IMR-90 (cell line): ENCODE data around the gene UCHL1. TPM values are rescaled to one million over a fixed set of nuclear protein-coding genes. Genes with fewer than 3 reads are reported as not detected.

ENCODE experiments used
- ATAC-seq: fragments of 200-7000 bp; cut with Tn5 transposase; 2 replicates; pipeline ENCODE4 v1.9.1; 2020; ENCODE audit warnings: low read depth, mild to moderate bottlenecking, moderate library complexity
- BruUV-seq: library from RNA; stranded (reverse); fragments of 400-500 nt; replicated peaks from 2 replicates; lab custom pipeline; 2021; lab: Mats Ljungman, UMichigan
- CTCF ChIA-PET: fragments of 300-600 bp; formaldehyde crosslinking; extraction: SDS; loops from one replicate; lab custom pipeline; 2021; ENCODE audit warnings: antibody characterized with exemption; lab: Yijun Ruan, JAX
- POLR2A ChIA-PET: fragments of 300-600 bp; sonication (Branson Sonifier 250); formaldehyde crosslinking; loops from one replicate; lab custom pipeline; 2022; ENCODE audit warnings: antibody characterized with exemption; ENCODE audit not compliant: unreplicated experiment; lab: Charles Lee
- DNase-seq: peaks from one replicate; pipeline ENCODE4 v3.0.0; 2013
- H2AFZ ChIP-seq: replicated peaks from 2 replicates; pipeline ENCODE3; 2013; ENCODE audit warnings: low read length, mild to moderate bottlenecking; ENCODE audit not compliant: poor library complexity
- H2AK5ac ChIP-seq: 2 replicates; pipeline ENCODE4 v1.6.1; 2013; ENCODE audit warnings: low read depth, low read length, inconsistent platforms
- H2AK9ac ChIP-seq: replicated peaks from 2 replicates; pipeline ENCODE3; 2013; ENCODE audit warnings: mild to moderate bottlenecking, low read depth, low read length, moderate library complexity; ENCODE audit not compliant: poor library complexity
- H2BK120ac ChIP-seq: 2 replicates; pipeline ENCODE4 v1.6.1; 2013; ENCODE audit warnings: low read depth, low read length, inconsistent platforms
- H2BK15ac ChIP-seq: 3 replicates; pipeline ENCODE4 v1.6.1; 2013; ENCODE audit warnings: low read depth, low read length, inconsistent platforms
- H2BK20ac ChIP-seq: 2 replicates; pipeline ENCODE4 v1.6.1; 2013; ENCODE audit warnings: low read depth, mild to moderate bottlenecking, inconsistent platforms, low read length, moderate library complexity
- H2BK5ac ChIP-seq: 2 replicates; pipeline ENCODE4 v1.6.1; 2013; ENCODE audit warnings: mild to moderate bottlenecking, low read depth, low read length, inconsistent platforms; ENCODE audit not compliant: poor library complexity, severe bottlenecking
- H3K14ac ChIP-seq: replicated peaks from 2 replicates; pipeline ENCODE4 v1.6.1; 2013; ENCODE audit warnings: low read depth, low read length, inconsistent platforms
- H3K18ac ChIP-seq: 2 replicates; pipeline ENCODE4 v1.6.1; 2013; ENCODE audit warnings: low read depth, low read length, control low read depth
- H3K23ac ChIP-seq: 2 replicates; pipeline ENCODE4 v1.6.1; 2013; ENCODE audit warnings: low read depth, low read length, inconsistent platforms
- H3K27ac ChIP-seq: 2 replicates; pipeline ENCODE4 v1.5.1; 2013; ENCODE audit warnings: mild to moderate bottlenecking, control low read depth, low read length; ENCODE audit not compliant: insufficient read depth
- H3K27me3 ChIP-seq: 2 replicates; pipeline ENCODE4 v1.6.1; 2013; ENCODE audit warnings: low read length; ENCODE audit not compliant: control insufficient read depth, insufficient read depth
- H3K36me3 ChIP-seq: 2 replicates; pipeline ENCODE4 v1.6.1; 2013; ENCODE audit warnings: low read length, mixed read lengths; ENCODE audit not compliant: control insufficient read depth, insufficient read depth
- H3K4ac ChIP-seq: 2 replicates; pipeline ENCODE4 v1.6.1; 2013; ENCODE audit warnings: low read depth, low read length, inconsistent platforms
- H3K4me1 ChIP-seq: 2 replicates; pipeline ENCODE4 v1.6.1; 2013; ENCODE audit warnings: low read length, mixed read lengths; ENCODE audit not compliant: control insufficient read depth, insufficient read depth
- H3K4me2 ChIP-seq: 2 replicates; pipeline ENCODE4 v1.6.1; 2013; ENCODE audit warnings: low read depth, mild to moderate bottlenecking, control low read depth, low read length, moderate library complexity
- H3K4me3 ChIP-seq: 2 replicates; pipeline ENCODE4 v1.5.1; 2013; ENCODE audit warnings: low read depth, mild to moderate bottlenecking, control low read depth, low read length, moderate library complexity; ENCODE audit not compliant: insufficient read depth
- H3K56ac ChIP-seq: 2 replicates; pipeline ENCODE4 v1.6.1; 2013; ENCODE audit warnings: low read length, inconsistent platforms; ENCODE audit not compliant: insufficient read depth; ENCODE audit errors: extremely low read depth
- H3K79me1 ChIP-seq, 2 experiments: 2 replicates each; pipeline ENCODE4 v1.6.1; 2013; ENCODE audit warnings: low read length in 2 of 2, inconsistent platforms in 1 of 2, low read depth in 1 of 2
- H3K9ac ChIP-seq: 2 replicates; pipeline ENCODE4 v1.6.1; 2013; ENCODE audit warnings: low read depth, low read length, control low read depth
- H3K9me1 ChIP-seq: 2 replicates; pipeline ENCODE4 v1.6.1; 2013; ENCODE audit warnings: low read length, inconsistent platforms; ENCODE audit not compliant: insufficient read depth
- H3K9me3 ChIP-seq: 2 replicates; pipeline ENCODE4 v1.6.1; 2013; ENCODE audit warnings: low read length; ENCODE audit not compliant: control insufficient read depth, insufficient read depth
- H4K20me1 ChIP-seq: 2 replicates; pipeline ENCODE4 v1.6.1; 2013; ENCODE audit warnings: low read length, inconsistent platforms; ENCODE audit not compliant: insufficient read depth
- H4K5ac ChIP-seq: 2 replicates; pipeline ENCODE4 v1.6.1; 2013; ENCODE audit warnings: mild to moderate bottlenecking, low read depth, low read length, control low read depth
- H4K8ac ChIP-seq, 2 experiments: 2 replicates each; pipeline ENCODE4 v1.6.1; 2013; ENCODE audit warnings: low read depth in 2 of 2, low read length in 2 of 2, control low read depth in 1 of 2, inconsistent platforms in 1 of 2
- H4K91ac ChIP-seq: 2 replicates; pipeline ENCODE4 v1.6.1; 2013; ENCODE audit warnings: low read depth, low read length, inconsistent platforms; ENCODE audit not compliant: insufficient read depth
- CEBPB ChIP-seq: IDR thresholded peaks from 2 replicates; pipeline ENCODE4 v1.6.1; 2012; ENCODE audit warnings: low read depth, low read length, improper control_type of control experiment
- RAD21 ChIP-seq: IDR thresholded peaks from 2 replicates; pipeline ENCODE4 v1.6.1; 2012; ENCODE audit warnings: low read length, improper control_type of control experiment
- USF2 ChIP-seq: fragments of 150-350 bp; IDR thresholded peaks from 2 replicates; pipeline ENCODE4 v1.6.1; 2017; ENCODE audit warnings: mild to moderate bottlenecking, antibody characterized with exemption, low read length, low read depth
- WGBS, 2 experiments: methylation state at CpG; one replicate each; pipeline versions ENCODE4 v1.1.5 to v1.1.7; 2013; ENCODE audit warnings: missing lambda C conversion rate in 2 of 2; ENCODE audit not compliant: insufficient read length in 1 of 2; ENCODE audit errors: extremely low coverage in 2 of 2; 5-methylcytosine and 5-hydroxymethylcytosine counted together
- dilution Hi-C: fragments of 300-500 bp; cut with HindIII; formaldehyde crosslinking; loops from one replicate; pipeline ENCODE4 v1.14.3; 2018; ENCODE audit warnings: low sequenced_read_pairs; ENCODE audit not compliant: unreplicated experiment
- in situ Hi-C: fragments of 300-500 bp; cut with MboI; formaldehyde crosslinking; loops from 3 replicates; pipeline ENCODE4 v1.14.3; 2019; ENCODE audit warnings: low sequenced_read_pairs, inconsistent platforms, mixed read lengths
- intact Hi-C: fragments of 100-400 bp; cut with micrococcal nuclease; formaldehyde crosslinking; loops from 2 replicates; pipeline ENCODE4 v1.10.0; 2022
- polyA plus RNA-seq, 3 experiments: library from polyadenylated mRNA; depleted of rRNA; stranded (reverse); fragments of >200 nt; gene quantifications; 2 replicates each; pipeline ENCODE4 v1.2.3, GENCODE V29; 2012; ENCODE audit warnings: low replicate concordance in 1 of 3
- total RNA-seq: library from RNA; depleted of rRNA; stranded (reverse); fragments of >200 nt; gene quantifications from 2 replicates; pipeline ENCODE4 v1.2.3, GENCODE V29; 2012

The UCHL1 gene
- total and polyA plus RNA-seq, 2 of the 4 experiments (the other 2 are of a cell fraction): 972 to 2,118 TPM

- TF ChIP-seq USF2 (no peak), CEBPB (no peak), RAD21 (no peak)
Observed at GRCh38 chr4:41262198-41262597, 5.5 kb downstream of the UCHL1 start (continued).

- H3K4me3 ChIP-seq: no peak overlapping the region
- no peak overlapping the region for H2BK20ac ChIP-seq
- H3K4me2 ChIP-seq: no peak overlapping the region
- H3K27me3 ChIP-seq: no peaks in the 10 kb centered on the region
- H4K8ac ChIP-seq: no peak overlapping the region
- in situ Hi-C loops: no loop called here
- WGBS, 2 experiments: no CpG with 5 or more reads among the region's 1 CpG
- ChIA-PET CTCF (no interaction called here), POLR2A (no interaction called here)
- ATAC-seq (no peak), DNase-seq (no peak)
- H3K56ac ChIP-seq: no peak overlapping the region
- no peaks in the 10 kb centered on the region for H3K9me3 ChIP-seq
- no peaks in the 10 kb centered on the region for H3K9me1 ChIP-seq
- no peak overlapping the region for H3K23ac ChIP-seq
- no peak overlapping the region for H4K5ac ChIP-seq
- peaks cover 11% of the 10 kb centered on the region; the same call in 1 of the 2 replicates for H4K20me1 ChIP-seq
- BruUV-seq: no TSS peak
- H3K27ac ChIP-seq: no peak overlapping the region
- no peak overlapping the region for H2BK120ac ChIP-seq
- H3K9ac ChIP-seq: no peak overlapping the region
- no peak overlapping the region for H3K18ac ChIP-seq
- no peak overlapping the region for H2AFZ ChIP-seq
- H3K4me1 ChIP-seq: peaks cover 2% of the 10 kb centered on the region; the same call in 1 of the 2 replicates
- H2AK5ac ChIP-seq: no peak overlapping the region
- no peak overlapping the region for H3K4ac ChIP-seq
- H2BK15ac ChIP-seq: no peak overlapping the region
- no peak overlapping the region for H2BK5ac ChIP-seq
- no peak overlapping the region for H4K91ac ChIP-seq
- no peak overlapping the region for H2AK9ac ChIP-seq
- no peak for TF ChIP-seq CEBPB
- dilution Hi-C loops: no loop called here
- intact Hi-C loops: no loop called here
- peaks cover 73% of the 10 kb centered on the region for H3K36me3 ChIP-seq
- peaks cover 8 to 23% of the 10 kb centered on the region in 2 experiments; a peak in 3 of 4 replicates for H3K79me1 ChIP-seq
- no peak overlapping the region for H3K14ac ChIP-seq
Observed at GRCh38 chr4:41264212-41264611, 7.5 kb downstream of the UCHL1 start.
